ENCODE data around the gene KLHL18.
A peak's percentile ranks its signal among the peaks of the same experiment; 100 is the strongest.
"Not testable (repeated sequence)": the region's sequence is repeated elsewhere in the genome, so short reads cannot be mapped to it uniquely, and the experiment has no call there.

The KLHL18 gene

DNA sequence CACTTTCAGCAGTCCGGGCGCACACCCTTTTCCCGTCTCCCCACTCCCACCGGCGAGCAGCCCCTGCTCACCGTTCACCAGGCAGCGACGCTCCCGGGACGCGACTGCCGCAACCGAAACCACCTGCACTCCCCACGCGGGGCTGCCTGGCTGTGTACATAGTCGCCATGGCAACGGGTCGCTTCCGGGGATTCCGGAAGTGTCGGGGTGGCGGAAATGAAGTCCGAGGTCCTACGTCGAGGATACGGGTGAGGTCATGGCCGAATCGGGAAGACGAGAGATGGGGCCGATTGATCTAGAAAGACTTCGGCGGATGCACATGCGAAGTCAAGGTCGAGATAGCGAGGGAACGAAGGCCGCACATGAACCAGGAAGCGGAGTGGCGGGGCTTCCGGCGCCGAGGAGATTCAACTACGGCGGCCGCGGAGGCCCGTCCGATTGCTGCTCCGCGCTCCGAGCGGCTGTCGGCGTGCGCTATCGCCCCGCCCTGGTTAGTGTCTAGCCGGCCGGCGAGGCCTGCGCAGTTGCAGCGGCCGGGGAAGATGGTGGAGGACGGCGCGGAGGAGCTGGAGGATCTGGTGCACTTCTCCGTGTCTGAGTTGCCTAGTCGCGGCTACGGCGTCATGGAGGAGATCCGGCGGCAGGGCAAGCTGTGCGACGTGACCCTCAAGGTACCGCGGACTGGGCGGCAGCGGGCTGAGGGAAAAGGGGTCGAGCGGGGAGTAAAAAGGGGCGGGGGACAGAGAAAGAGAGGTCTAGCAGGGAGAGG lies at the start of gene KLHL18, which contains the start of gene KIF9:
Gene KLHL18 (plus strand): TSS at position 521 of the 769 bp plus-strand sequence. CDS start 22 bp downstream, at position 543.
Gene KIF9 (minus strand): TSS at position 376 of the 769 bp plus-strand sequence. CDS start 5,425 bp downstream, outside the sequence.
- DNase-seq (ENCODE audit: low read depth): peak; percentile 95

DNA sequence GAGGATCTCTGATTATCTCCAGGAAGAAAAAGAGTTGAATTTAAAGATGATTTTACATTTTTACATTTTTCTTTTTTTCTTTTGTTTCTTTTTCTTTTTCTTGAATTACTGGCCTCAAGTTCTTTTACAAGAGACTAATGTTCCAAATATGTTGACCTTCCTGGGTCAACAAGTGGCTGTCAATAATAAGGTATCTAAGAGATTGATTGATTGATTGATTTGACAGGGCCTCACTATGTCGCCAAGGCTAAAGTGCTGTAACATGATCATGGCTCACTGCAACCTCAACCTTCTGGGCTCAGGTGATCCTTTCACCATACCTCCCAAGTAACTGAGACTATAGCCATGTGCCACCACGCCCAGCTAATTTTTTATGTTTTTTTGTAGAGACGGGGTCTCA lies 44.7 kb upstream of the KLHL18 start:
- DNase-seq (ENCODE audit: low read depth): no peak

DNA sequence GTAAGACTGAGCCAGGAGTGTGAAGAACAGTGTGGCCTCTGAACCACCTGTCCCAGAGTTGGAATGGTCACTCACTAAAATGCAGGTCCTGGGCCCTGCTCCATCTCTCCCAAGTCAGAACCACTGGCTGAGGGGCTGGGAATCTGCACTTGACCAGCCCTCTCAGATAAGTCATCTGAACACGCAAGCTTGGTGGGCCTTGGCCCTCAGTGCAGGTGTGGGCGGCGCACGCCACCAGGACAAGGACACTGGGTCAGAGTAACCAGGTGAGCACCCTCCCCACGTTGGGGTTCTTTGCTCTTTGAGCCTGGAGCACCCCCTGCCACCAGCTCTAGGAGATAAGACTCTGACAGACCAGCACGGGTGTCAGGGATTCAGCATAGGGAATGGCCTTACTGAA lies 42.8 kb upstream of the KLHL18 start:
- DNase-seq (ENCODE audit: low read depth): no peak

DNA sequence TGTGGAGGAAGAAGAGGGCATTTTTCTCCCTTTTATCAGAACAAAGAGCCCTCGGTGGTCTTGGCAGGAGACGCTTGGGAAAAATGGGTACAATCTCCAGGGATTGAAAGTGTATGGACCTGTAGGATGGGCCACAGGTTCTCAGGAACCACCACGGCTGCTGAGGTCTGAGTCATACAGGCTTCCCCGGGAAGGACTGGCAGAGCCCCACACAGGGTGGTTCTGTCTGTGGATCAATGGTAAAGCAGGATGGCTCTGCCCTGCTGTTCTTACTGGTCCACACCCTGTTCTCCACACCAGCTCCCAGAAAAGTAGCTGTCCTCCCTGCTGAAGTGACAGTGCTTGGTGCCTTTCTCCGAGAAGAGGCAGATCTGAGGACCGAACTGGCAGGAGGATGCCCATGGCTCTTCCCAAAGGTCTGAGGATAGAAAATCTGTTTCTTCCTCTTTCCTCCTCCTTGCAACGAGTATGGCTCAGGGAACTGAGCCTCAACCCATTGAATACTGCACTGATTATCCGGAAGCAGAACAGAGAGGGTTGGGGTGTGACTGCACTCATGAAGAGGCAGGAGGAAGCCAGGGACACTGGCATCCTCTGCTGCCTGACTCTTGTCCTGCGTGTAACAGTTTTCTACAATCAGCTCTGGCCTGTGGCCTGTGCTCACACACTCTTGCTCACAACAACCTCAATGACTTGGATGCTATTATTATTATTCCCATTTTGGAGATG lies 39.2 kb upstream of the KLHL18 start:
- no peak for DNase-seq (ENCODE audit: low read depth)

DNA sequence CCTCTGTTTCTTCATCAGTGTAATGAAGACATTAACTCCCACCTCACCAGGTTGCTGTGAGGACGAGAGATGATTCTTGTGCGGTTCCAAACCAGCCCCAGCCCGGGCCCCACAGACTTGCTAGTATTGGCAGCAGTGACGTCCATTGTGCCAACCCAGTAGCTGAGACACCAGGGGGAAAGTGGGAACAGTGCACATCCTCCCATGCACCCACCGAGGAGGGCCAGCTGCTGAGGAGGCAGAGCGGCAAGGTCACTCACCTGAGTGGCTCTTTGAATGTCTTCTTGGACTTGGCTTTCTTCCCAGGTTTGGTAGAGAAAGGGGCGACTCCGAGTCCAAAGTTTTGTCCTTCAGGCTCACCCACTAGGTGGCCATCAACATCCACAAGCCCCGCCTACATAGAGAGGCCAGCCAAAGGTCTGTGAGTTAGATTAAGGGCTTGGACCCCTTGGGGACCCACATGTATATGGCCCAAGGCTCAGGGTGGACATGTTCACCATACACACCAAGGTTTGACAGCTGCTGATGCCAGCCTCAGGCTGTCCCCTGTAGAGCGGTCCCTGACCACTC lies 38.1 kb upstream of the KLHL18 start:
- no peak for DNase-seq (ENCODE audit: low read depth)

DNA sequence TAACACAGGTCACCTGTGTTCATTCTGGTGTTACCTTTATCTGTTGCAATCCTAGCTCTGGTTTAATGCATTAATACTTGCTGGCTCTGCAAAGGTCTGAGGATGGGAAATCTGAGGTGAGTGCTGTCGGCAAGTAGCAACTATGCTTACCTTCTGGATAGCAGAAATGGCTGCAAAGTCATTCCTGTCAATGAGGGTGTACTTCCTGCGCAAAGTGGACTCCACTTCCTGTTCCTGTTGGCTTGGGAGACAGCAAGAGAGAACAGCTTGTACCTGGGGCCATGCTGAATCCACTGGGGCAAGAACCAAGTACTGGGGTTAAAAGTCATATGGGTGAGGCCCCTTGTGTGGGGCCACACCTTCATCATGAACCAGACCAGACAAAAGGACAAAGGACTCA lies 37.5 kb upstream of the KLHL18 start:
- no peak for DNase-seq (ENCODE audit: low read depth)

DNA sequence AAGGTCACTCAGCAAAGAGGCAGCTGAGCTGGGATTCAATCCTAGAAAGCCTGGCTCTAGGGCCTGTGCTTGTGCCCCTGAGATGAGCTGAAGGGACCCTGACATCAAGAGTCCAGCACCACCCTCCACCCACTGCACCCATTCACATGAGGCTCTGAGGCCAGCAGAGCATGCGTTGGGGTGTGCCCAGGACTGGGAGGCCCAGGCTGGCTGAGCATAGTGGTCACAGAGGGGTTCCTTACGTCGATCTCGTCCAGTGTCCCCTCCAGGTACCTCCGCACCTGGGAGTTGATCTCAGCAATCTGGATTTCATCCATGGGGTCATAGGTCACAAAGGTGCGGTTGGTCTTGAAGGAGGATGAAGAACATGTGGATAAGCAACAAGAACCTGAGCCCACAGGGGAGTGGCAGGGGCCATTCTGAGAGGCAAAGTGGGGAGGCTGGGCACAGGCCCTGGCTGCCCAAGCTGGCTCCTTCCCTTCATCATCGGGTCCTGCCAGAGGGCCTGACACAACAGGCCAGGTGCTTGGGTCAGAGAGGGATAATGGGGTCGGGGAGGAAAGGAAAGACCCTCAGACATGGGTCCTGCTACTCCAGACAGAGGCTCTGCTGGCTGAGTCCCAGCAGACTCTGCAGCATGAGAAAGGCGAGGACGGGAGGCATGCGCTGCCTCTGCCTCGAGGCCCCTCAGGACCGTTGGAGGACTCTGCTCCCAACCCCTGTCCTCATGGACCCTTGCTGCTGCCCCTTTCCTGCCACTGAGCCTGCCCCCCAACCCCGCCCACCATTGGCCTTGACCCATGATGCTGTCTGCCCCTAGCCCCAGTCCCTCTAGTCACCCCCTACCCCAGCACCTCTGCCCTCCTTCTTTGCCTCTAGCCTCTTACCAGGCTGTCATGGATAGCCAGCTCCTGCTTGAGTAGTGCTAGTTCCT lies 35.3 kb upstream of the KLHL18 start:
- DNase-seq (ENCODE audit: low read depth): no peak

DNA sequence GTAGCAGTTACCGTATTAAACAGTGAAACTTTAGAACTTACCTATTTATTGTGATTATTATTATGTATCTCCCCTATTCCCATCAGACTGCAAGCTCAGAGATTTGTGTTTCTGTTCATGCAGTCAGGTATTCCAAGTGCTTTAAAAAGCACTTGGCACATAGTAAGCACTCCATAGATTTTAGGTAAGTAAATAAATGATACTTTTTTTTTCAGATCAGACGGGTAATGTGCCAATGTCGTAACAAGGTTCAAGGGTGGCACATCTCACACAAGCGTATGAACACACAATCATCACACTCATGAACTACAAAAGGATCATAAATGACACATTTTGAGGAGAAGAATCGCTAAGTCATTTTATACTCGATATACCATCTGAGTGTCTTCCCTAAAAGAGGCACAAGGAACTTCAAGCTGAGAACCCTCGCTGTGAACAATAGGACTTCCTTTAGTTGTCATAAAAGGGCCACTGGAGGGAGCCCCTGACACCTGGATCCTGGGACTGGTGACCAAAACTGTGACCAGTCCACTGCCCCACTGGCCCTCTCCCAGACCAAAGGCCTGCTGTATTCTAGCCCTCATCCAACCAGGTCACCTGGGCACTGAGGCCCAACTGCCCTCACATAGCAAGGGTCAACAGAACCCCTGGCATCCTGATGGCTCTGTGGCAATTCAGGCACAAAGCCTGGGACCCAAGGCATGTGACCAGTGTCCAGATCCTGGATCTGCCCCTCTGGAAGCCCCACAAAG lies 32.3 kb upstream of the KLHL18 start:
- no peak for DNase-seq (ENCODE audit: low read depth)

DNA sequence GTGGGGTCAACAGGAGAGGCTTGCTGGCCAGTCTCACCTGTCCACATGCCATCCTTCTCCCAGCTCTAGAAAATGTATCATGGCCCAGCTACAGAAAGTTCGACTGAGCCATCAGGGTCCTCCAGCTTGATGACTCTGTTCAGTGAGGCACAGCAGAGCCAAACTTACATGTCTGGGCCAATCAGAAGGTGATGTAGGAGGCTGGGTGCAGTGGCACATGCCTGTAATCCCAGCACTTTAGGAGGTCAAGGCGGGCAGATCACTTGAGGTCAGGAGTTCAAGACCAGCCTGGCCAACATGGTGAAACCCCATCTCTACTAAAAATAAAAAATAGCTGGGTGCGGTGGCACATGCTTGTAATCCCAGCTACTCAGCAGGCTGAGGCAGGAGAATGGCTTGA lies 31.7 kb upstream of the KLHL18 start:
- DNase-seq (ENCODE audit: low read depth): not testable (repeated sequence)

DNA sequence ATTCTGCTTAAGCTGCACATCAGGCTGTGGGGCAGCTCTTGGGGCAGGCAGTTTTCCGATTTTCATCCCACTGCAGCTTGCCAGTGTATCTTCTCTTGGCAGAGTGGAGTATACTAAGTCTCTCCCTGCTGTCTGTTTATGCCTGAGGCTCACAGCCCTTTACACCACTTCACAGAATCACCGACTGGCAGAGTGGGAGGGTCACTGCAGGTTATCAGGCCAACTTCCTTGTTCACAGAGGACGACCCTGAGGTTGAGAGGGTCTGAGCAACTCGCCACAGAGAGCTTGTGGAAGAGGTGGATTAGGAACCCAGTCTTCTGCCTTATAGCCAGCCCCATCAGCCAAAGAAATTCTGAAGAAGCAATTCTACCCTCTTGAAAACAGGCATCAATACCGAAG lies 31.1 kb upstream of the KLHL18 start:
- no peak for DNase-seq (ENCODE audit: low read depth)

DNA sequence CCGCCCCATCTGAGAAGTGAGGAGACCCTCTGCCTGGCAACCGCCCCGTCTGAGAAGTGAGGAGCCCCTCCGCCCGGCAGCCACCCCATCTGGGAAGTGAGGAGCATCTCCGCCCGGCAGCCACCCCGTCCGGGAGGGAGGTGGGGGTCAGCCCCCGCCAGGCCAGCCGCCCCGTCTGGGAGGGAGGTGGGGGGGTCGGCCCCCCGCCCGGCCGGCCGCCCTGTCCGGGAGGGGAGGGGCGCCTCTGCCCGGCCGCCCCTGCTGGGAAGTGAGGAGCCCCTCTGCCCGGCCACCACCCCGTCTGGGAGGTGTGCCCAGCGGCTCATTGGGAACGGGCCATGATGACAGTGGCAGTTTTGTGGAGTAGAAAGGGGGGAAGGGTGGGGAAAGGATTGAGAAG lies 26.4 kb upstream of the KLHL18 start:
- DNase-seq (ENCODE audit: low read depth): not testable (repeated sequence)

DNA sequence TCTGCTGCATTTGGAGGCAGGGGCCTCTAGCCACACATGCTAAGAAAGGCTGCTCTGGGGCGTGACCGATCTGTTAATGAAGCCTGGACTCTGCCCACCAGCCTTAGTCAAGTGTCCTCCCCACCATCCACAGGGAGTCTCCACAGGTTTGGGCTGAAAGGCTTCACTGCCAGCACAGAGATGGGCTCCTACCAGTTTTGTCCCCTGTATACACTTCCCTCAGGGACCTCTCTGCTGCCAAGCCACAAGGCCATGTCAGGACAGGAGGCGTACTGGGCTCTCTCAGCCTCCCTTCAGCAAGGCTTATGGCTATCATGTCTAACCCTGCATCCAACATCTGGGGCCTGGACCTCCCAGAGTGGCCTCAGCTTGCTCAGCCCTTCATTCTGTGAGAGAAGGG lies 23.6 kb upstream of the KLHL18 start:
- no peak for DNase-seq (ENCODE audit: low read depth)

DNA sequence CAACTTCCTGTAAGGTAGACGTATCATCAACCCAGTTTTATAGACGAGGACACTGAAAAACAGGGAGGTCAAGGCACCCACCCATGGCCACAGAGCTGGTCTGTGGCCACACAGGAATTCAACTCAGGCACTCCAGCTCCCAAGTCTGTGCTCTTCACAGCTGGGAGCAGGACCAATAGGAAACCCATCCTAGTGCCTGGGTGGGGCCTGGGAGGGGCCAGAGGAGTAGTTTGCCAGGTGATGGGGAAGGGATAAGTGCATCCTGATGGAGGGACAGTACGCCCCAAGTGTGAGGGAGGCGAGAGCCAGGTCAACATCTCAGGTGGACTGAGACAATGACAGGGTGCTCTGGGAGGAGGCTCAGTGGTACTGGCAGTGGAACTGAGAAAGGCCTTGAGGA lies 22.1 kb upstream of the KLHL18 start:
- DNase-seq (ENCODE audit: low read depth): no peak

DNA sequence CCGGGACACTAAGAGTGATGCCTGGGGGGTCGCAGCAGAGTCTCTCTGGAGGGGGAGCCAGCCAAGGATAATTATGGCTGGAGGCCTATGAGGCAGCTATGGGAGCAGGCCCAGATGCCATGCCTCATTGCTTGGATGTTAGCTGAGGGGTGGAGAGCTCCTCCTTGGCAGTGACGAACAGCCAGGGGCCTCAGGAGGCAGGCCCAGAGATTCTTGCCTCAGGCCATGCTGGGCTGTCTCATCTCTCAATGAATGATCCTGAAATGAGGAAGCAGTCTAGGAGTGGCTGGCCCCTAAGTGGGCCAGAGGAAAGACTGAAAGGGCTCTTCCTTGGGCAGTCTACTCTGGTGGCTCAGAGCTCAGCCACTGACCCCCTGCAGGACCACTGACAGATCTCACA lies 21.4 kb upstream of the KLHL18 start:
- DNase-seq (ENCODE audit: low read depth): peak; percentile 12

DNA sequence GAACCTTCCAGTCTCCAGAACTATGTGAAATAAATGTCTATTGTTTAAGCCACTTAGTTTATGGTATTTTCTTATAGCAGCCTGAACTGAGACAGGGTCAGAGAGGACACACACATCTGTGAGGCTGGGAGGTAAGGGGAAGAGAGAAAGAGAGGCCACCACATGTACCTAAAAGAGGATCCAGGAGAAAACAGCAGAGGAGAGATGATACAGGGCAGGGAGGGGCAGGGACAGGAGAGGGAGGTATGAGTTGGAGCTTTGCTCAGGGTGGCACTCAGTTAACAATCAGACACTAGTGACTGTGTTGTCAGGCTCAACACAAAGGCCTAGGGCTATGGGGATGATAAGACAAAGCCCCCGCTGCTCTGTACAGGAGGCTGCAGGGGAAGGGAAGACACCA lies 17.7 kb upstream of the KLHL18 start:
- no peak for DNase-seq (ENCODE audit: low read depth)

DNA sequence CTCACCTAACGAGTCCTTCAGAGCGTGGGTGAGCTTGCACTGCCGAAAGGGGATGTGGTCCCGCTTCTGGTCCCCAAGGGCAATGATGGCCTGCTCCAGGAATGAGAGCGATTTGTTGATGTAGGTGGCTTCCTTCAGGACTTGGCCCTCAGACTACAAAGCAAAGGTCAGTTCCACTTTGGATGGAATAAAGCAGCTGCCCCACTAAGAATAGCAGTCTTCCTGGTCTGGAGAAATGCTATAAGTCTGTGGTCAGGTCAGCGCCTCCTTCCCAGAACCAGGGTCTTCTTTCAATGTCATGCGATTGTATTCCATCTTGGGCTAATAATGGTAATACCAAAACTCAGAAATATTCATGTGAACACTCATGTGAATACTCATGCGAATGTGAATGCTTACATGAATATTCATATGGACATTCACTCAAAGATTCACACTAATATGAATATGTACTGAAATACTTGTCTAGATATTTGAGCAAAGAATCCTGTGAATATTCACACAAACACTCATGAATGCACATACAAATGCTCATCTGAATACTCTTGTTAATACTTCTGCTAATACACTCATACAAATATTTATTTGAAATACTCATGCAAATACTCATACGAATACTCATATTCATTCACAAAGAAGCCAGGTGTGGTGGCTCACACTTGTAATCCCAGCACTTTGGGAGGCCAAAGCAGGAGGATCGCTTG lies 16.9 kb upstream of the KLHL18 start:
- DNase-seq (ENCODE audit: low read depth): no peak

DNA sequence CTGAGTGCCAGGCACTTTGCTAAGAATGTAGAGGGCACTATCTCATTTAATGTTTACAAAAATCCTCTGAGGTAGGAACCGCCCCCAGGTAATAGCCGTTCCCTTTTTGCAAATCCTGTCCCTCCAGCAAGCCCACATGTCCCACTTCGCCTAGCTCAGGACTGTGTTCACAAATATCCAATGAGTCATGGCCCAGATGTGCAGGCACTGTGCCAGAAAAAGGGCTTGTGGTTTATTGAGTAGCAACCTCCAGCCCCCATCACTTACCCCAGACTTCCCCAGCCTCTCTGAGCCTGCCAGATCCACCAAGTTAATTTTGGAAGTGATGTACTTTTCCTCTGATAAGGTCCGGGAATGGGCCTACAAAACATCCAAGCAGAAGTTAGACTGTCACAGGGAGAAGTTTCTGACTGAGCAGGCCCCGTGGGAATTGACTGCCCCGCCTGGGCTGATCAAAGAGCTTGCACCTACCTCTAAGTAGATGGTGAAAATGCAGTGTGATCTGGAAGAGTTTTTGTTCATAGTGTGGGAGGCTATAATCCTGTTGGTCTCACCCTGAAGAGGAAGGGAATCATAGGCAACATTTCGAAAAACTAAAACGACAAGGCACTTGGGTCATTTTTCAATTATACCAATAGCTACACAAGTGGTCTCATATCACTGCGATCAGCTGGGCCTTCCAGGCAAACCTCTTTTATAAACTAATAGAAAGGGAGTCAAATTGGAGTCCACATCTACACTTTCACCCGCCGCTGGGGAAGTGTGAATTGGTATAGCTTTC lies 15.8 kb upstream of the KLHL18 start:
- DNase-seq (ENCODE audit: low read depth): peak; percentile 81

DNA sequence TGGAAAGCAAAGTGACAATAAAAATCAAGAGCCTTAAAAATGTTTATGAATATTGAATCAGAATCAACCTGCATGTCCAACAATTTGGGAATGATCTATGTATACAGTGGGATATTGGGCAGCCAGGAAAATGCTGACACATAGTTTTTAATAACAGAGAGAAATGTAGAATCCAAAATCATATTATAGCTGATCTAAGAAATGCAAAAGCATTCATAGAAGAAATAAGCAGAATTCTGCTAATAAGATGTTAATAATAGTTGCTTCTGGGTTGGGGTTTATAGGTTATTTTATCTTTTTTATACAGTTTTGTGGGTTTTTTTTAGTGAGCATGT lies 15.3 kb upstream of the KLHL18 start:
- no peak for DNase-seq (ENCODE audit: low read depth)

DNA sequence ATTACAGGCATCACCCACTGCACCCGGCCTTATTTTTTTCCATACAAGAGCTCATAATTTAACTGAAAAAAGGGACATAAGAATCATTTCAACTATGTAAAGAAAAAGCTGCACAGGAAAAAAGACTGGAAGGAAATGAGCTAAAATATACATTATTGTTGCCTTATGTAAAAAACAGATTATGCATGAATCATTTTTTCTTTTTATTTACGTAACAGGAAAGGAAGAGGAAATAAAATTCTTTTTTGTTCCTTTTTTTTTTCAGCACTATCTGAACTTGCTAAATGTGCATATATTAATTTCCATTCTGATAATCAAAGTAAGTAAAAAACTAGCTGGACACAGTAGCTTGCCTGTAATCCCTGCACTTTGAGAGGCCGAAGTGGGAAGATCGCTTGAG lies 12.2 kb upstream of the KLHL18 start:
- no peak for DNase-seq (ENCODE audit: low read depth)

DNA sequence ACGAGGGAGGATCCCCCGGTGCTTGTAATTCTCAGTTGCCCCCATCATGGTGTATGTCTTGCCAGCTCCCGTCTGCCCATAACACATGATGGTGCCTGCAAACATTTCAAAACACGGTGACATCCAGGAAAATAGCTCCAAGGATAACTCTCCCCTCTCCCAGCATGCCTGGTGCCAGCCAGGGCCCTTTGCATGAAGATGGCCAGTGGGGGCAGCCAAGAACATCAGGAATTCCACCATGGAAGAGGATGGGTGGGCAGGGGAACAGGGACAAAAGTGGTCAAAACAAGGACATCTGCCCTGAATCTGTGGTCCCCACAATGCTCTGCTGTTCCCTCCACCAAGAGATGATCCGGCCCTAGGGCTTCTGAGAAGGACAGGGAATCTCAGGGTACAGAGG lies 9.2 kb upstream of the KLHL18 start:
- no peak for DNase-seq (ENCODE audit: low read depth)
